Activated naive CD4-positive, alpha-beta T cell treated with anti-CD3 and anti-CD28 coated beads for 36 hours (primary cell): ENCODE measurements around the gene BEND3. TPM values are rescaled to one million over a fixed set of nuclear protein-coding genes. Genes with fewer than 3 reads are reported as not detected.
"Not testable (repeated sequence)": the region's sequence is repeated elsewhere in the genome, so short reads cannot be mapped to it uniquely, and the experiment has no call there.

ENCODE experiments used
- CTCF ChIA-PET: fragments of 350-600 bp; sonication (Branson Sonifier 250); formaldehyde crosslinking; loops from one replicate; lab custom pipeline; 2021; ENCODE audit warnings: antibody characterized with exemption; lab: Charles Lee
- DNase-seq: peaks from one replicate; pipeline ENCODE4 v3.0.0-alpha.2; 2020
- H3K27ac Mint-ChIP-seq: one replicate; pipeline ENCODE4 v1.8.0; 2021; ENCODE audit warnings: mild to moderate bottlenecking, mixed read lengths
- H3K27me3 Mint-ChIP-seq: one replicate; pipeline ENCODE4 v1.8.0; 2021; ENCODE audit warnings: low read depth, mixed read lengths
- H3K36me3 Mint-ChIP-seq: one replicate; pipeline ENCODE4 v1.8.0; 2021; ENCODE audit warnings: low read depth, mixed read lengths
- H3K4me1 Mint-ChIP-seq: one replicate; pipeline ENCODE4 v1.8.0; 2021; ENCODE audit warnings: low read depth, mixed read lengths
- H3K4me3 Mint-ChIP-seq: one replicate; pipeline ENCODE4 v1.8.0; 2021; ENCODE audit warnings: mild to moderate bottlenecking, moderate library complexity, mixed read lengths
- H3K9me3 Mint-ChIP-seq: one replicate; pipeline ENCODE4 v1.8.0; 2021; ENCODE audit warnings: mixed read lengths
- intact Hi-C: fragments of 100-400 bp; cut with micrococcal nuclease; formaldehyde crosslinking; loops from one replicate; pipeline ENCODE4 v1.15.1; 2023
- total RNA-seq, 2 experiments: library from RNA; stranded (reverse); gene quantifications; one replicate each; pipeline ENCODE4 v1.2.3, GENCODE V29; 2021

Gene BEND3
- total RNA-seq, 2 experiments from 2014 or later = 2.0 to 2.6 TPM

- intact Hi-C loops = no loop called here
These were observed 12.9 kb downstream of the BEND3 start for GRCh38 chr6:107102414-107102805.

GRCh38 chr6:107101686-107102413 is 13.5 kb downstream of the BEND3 start:
- intact Hi-C loops = no loop called here
- no peak for DNase-seq
- no peaks in the 10 kb centered on the region for H3K27me3 Mint-ChIP-seq
- no peak overlapping the region for H3K4me3 Mint-ChIP-seq
- H3K36me3 Mint-ChIP-seq = peaks cover 4% of the 10 kb centered on the region
- CTCF ChIA-PET = interaction anchor here (0.5 to 1.2 kb wide), 3 partner anchors 12 to 74 kb away, joined by 3 to 6 read pairs (median 3); no protein-coding TSS in a partner anchor
- peaks cover 8% of the 10 kb centered on the region for H3K4me1 Mint-ChIP-seq
- H3K9me3 Mint-ChIP-seq = no peaks in the 10 kb centered on the region
- no peak overlapping the region for H3K27ac Mint-ChIP-seq

More at GRCh38 chr6:107102414-107102805, 12.9 kb downstream of the BEND3 start:
- CTCF ChIA-PET = interaction anchor here (0.5 to 1.2 kb wide), 2 partner anchors 12 to 75 kb away, joined by 3 read pairs; no protein-coding TSS in a partner anchor
- no peak overlapping the region for H3K27ac Mint-ChIP-seq
- DNase-seq = no peak
- H3K4me3 Mint-ChIP-seq = no peak overlapping the region
- peaks cover 4% of the 10 kb centered on the region for H3K36me3 Mint-ChIP-seq
- H3K9me3 Mint-ChIP-seq = no peaks in the 10 kb centered on the region
- peaks cover 8% of the 10 kb centered on the region for H3K4me1 Mint-ChIP-seq
- H3K27me3 Mint-ChIP-seq = no peaks in the 10 kb centered on the region

- H3K4me3 Mint-ChIP-seq = no peak overlapping the region
- no peaks in the 10 kb centered on the region for H3K9me3 Mint-ChIP-seq
- H3K27me3 Mint-ChIP-seq = no peaks in the 10 kb centered on the region
- peaks cover 8% of the 10 kb centered on the region for H3K4me1 Mint-ChIP-seq
- CTCF ChIA-PET = interaction anchor here (0.6 kb wide), 1 partner anchor 22 kb away, joined by 6 read pairs; no protein-coding TSS in a partner anchor
- no peak overlapping the region for H3K27ac Mint-ChIP-seq
- DNase-seq = no peak
- peaks cover 4% of the 10 kb centered on the region for H3K36me3 Mint-ChIP-seq
- intact Hi-C loops = no loop called here
These were observed 14.1 kb downstream of the BEND3 start for GRCh38 chr6:107101211-107101610.

GRCh38 chr6:107098436-107099307 is 16.6 kb downstream of the BEND3 start:
- Mint-ChIP-seq H3K36me3 (peaks cover 6% of the 10 kb centered on the region), H3K4me1 (peaks cover 8% of the 10 kb centered on the region)
- intact Hi-C loops = no loop called here

GRCh38 chr6:107084459-107084858 is 30.9 kb downstream of the BEND3 start:
- intact Hi-C loops, DNase-seq, H3K9me3 Mint-ChIP-seq, H3K27ac Mint-ChIP-seq, H3K4me3 Mint-ChIP-seq, H3K4me1 Mint-ChIP-seq, H3K27me3 Mint-ChIP-seq: not testable (repeated sequence)
- CTCF ChIA-PET = interaction anchor here (0.6 kb wide), 1 partner anchor 32 kb away, joined by 3 read pairs; no protein-coding TSS in a partner anchor
- peaks cover 31% of the 10 kb centered on the region for H3K36me3 Mint-ChIP-seq

More at GRCh38 chr6:107098436-107099307, 16.6 kb downstream of the BEND3 start:
- no peak overlapping the region for H3K4me3 Mint-ChIP-seq
- H3K9me3 Mint-ChIP-seq = no peaks in the 10 kb centered on the region
- H3K27me3 Mint-ChIP-seq = no peaks in the 10 kb centered on the region
- DNase-seq = no peak
- H3K27ac Mint-ChIP-seq = no peak overlapping the region
- CTCF ChIA-PET = interaction anchor here (1.1 kb wide), 1 partner anchor 15 kb away, joined by 5 read pairs; no protein-coding TSS in a partner anchor

GRCh38 chr6:107083921-107084320 is 31.4 kb downstream of the BEND3 start:
- DNase-seq = no peak
- no peak overlapping the region for H3K4me3 Mint-ChIP-seq
- H3K9me3 Mint-ChIP-seq = peaks cover 7% of the 10 kb centered on the region
- no peak overlapping the region for H3K27ac Mint-ChIP-seq
- H3K36me3 Mint-ChIP-seq = peaks cover 31% of the 10 kb centered on the region
- peaks cover 3% of the 10 kb centered on the region for H3K4me1 Mint-ChIP-seq
- no peaks in the 10 kb centered on the region for H3K27me3 Mint-ChIP-seq
- intact Hi-C loops = no loop called here
- CTCF ChIA-PET = no interaction called here

GRCh38 chr6:107083047-107083768 is 32.1 kb downstream of the BEND3 start:
- Mint-ChIP-seq H3K27me3 (no peaks in the 10 kb centered on the region), H3K4me3 (no peak overlapping the region), H3K36me3 (peaks cover 27% of the 10 kb centered on the region), H3K9me3 (peaks cover 7% of the 10 kb centered on the region), H3K4me1 (peaks cover 2% of the 10 kb centered on the region), H3K27ac (no peak overlapping the region)
- intact Hi-C loops = no loop called here
- no peak for DNase-seq
- CTCF ChIA-PET = interaction anchor here (0.7 kb wide), 1 partner anchor 47 kb away, joined by 3 read pairs; no protein-coding TSS in a partner anchor

- Mint-ChIP-seq H3K4me3 (no peak overlapping the region), H3K9me3 (peaks cover 7% of the 10 kb centered on the region), H3K27ac (no peak overlapping the region), H3K4me1 (no peaks in the 10 kb centered on the region), H3K36me3 (peaks cover 23% of the 10 kb centered on the region), H3K27me3 (no peaks in the 10 kb centered on the region)
- CTCF ChIA-PET = no interaction called here
- no peak for DNase-seq
- intact Hi-C loops = no loop called here
These were observed 33.3 kb downstream of the BEND3 start for GRCh38 chr6:107082045-107082444.

GRCh38 chr6:107080036-107080435 is 35.3 kb downstream of the BEND3 start:
- Mint-ChIP-seq H3K4me3 (no peak overlapping the region), H3K4me1 (no peaks in the 10 kb centered on the region), H3K27me3 (no peaks in the 10 kb centered on the region), H3K36me3 (peaks cover 14% of the 10 kb centered on the region), H3K27ac (no peak overlapping the region), H3K9me3 (peaks cover 6% of the 10 kb centered on the region)
- intact Hi-C loops = no loop called here
- no peak for DNase-seq
- CTCF ChIA-PET = no interaction called here

GRCh38 chr6:107079429-107079828 is 35.9 kb downstream of the BEND3 start:
- DNase-seq = no peak
- Mint-ChIP-seq H3K4me1 (no peaks in the 10 kb centered on the region), H3K4me3 (no peak overlapping the region), H3K27ac (no peak overlapping the region), H3K9me3 (peaks cover 1% of the 10 kb centered on the region), H3K36me3 (peaks cover 8% of the 10 kb centered on the region), H3K27me3 (no peaks in the 10 kb centered on the region)
- intact Hi-C loops = no loop called here
- CTCF ChIA-PET = interaction anchor here (0.6 kb wide), 2 partner anchors 22 to 52 kb away, joined by 6 to 7 read pairs; no protein-coding TSS in a partner anchor

GRCh38 chr6:107077710-107078109 is 37.6 kb downstream of the BEND3 start:
- CTCF ChIA-PET = no interaction called here
- Mint-ChIP-seq H3K4me3 (no peak overlapping the region), H3K27ac (no peak overlapping the region), H3K4me1 (no peaks in the 10 kb centered on the region), H3K9me3 (no peaks in the 10 kb centered on the region), H3K36me3 (no peaks in the 10 kb centered on the region), H3K27me3 (no peaks in the 10 kb centered on the region)
- no peak for DNase-seq
- intact Hi-C loops = no loop called here
